IPS DF 4.7 (cell line): ENCODE data around the gene GPATCH1.
A peak's percentile ranks its signal among the peaks of the same experiment; 100 is the strongest.
"Not testable (repeated sequence)": the region's sequence is repeated elsewhere in the genome, so short reads cannot be mapped to it uniquely, and the experiment has no call there.

ENCODE experiments used
- DNase-seq: peaks from one replicate; pipeline ENCODE4 v3.0.0-alpha.2; 2013; ENCODE audit warnings: low spot score; ENCODE audit errors: extremely low read depth

Gene GPATCH1

DNA sequence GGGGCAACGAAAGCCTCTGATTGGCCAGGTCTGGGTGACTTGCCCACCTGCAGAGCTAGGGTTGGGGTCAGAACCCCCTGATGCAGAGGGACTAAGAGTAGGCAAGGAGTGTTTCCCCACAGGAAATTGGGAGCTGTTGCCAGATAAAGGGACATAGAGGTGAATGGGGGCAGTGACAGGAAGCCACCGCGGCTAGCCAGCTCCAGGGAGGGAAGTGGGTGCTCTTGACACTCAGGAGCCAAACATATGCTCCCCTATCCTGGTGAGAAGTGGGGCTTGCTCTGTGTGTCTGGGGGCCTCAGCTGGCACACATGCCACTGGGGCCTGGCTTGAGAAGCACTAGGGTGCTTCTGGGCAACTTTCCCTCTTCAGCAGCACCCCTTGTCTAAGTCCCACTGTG is 76.9 kb downstream of the GPATCH1 start:
- DNase-seq: no peak

DNA sequence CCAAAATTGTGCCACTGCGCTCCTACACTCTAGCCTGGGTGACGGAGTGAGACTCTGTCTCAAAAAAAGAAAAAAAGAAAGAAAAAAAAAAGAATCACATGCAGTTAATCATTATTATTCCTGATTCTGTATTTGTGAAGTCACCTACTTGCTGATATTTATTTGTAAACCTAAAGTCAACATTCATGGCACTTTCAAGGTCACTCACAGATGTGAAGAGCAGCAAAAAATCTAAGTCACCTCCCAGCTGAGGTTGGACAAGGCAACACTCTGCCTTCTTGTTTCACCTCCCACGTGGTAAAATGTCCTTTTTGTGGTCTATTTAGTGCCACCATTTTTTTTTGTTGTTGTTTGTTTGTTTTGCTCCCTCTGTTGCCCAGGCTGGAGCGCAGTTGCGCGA is 77.4 kb downstream of the GPATCH1 start:
- no peak for DNase-seq

DNA sequence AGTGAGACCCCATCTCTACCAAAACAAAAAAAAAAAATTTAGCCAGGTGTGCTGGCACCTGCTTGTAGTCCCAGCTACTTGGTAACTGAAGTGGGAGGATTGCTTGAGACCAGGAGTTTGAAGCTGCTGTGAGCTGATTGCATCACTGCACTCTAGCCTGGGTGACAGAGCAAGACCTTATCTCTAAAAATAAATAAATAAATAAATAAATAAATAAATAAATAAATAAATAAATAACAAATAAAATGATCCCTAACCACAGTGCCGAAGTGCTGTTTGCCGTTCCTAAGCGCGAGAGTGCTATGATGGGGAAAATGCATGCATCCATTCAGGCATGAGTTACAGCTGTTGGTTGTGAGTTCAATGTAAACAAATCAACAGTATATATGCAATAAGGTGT is 78.2 kb downstream of the GPATCH1 start:
- DNase-seq: no peak

DNA sequence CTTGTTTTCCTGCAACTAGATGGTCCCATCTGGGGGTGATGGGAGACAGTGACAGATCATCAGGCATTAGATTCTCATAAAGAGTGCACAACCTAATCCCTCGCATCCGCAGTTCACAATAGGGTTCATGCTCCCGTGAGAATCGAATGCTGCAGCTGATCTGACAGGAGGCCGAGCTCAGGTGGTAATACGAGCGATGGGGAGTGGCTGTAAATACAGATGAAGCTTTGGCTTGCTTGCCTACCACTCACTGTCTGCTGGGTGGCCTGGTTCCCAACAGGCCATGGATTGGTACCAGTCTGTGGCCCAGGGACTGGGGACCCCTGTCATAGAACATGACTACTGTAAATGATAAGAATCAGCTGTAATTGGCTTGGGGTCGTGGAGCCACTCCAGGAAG is 78.9 kb downstream of the GPATCH1 start:
- DNase-seq: no peak

DNA sequence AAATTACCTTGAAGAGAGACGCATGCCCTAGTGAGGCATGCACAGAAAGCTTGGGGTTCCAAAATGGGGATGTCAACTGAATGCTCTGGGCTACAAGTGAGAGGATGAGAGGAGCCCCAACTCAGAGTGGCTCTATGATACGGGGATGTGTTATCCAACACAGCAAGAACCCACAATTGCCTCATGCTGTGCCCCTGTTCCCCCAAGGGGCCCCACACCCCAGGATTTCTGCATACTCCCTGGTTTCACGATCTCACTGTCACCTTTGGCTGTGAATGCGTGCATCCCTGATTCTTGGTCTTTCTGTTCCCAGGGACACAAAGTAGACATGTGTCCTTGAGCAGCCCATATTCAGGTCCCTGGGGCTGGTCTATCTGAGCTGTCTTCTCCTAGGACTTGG is 80.2 kb downstream of the GPATCH1 start:
- DNase-seq: no peak

DNA sequence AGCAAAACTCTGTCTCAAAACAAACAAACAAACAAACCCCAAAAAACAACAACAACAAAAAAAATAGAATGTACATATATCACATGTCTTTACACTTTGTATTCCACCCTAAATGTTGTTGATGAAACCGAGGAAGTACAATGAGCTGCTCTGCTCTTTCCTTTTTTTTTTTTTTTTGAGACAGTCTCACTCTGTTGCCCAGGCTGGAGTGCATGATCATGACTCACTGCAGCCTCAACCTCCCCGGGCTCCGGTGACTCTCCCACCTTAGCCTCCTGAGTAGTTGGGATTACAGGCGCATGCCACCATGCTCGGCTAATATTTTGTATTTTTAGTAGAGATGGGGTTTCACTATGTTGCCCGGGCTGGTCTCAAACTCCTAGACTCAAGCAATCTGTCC is 82.5 kb downstream of the GPATCH1 start:
- DNase-seq: no peak

DNA sequence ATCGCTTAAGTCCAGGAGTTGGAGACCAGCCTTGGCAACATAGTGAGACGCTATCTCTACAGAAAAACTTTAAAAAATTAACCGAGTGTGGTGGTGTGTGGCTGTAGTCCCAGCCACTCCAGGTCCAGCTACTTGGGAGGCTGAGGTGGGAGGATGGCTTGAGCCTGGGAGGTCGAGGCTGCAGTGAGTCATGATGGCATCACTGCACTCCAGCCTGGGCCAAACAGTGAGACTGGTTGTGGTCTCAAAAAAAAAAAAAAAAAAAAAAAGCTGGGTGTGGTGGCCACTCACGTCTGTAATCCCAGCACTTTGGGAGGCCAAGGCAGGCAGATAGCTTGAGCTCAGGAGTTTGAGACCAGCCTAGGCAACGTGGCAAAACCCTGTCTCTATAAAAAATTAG is 85.1 kb downstream of the GPATCH1 start:
- DNase-seq: not testable (repeated sequence)

DNA sequence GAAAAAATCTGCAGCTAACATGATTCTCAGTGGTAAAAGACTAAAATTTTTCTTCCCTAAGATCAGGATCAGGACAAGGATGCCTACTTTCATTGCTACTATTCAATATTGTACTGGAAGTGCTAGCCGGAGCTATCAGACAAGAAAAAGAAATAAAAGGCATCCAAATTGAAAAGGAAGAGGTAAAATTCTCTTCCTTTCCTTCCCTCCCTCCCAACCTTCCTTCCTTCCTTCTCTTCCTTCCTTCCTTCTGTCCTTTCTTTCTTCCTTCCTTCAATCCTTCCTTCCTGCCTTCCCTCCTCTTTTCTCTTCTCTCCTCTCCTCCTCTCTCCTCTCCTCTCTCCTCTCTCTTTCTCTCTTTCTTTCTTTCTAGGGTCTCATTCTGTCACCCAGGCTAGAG is 86.5 kb downstream of the GPATCH1 start:
- DNase-seq: no peak

DNA sequence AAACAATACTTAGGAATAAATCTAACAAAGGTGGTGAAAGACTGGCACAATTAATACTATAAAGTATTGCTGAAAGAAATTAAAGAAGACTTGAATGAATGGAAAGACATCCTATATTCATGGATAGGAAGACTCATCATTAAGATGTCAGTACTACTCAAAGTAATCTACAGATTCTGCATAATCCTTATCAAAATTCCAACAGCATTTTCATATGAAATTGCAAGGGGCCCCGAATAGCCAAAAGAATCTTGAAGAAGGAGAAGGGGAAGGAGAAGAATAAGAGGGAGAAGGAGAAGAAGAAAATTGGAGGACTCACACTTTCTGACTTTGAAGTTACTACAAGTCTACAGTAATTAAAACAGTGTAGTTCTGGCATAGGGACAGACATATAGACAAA is 87.5 kb downstream of the GPATCH1 start:
- no peak for DNase-seq

DNA sequence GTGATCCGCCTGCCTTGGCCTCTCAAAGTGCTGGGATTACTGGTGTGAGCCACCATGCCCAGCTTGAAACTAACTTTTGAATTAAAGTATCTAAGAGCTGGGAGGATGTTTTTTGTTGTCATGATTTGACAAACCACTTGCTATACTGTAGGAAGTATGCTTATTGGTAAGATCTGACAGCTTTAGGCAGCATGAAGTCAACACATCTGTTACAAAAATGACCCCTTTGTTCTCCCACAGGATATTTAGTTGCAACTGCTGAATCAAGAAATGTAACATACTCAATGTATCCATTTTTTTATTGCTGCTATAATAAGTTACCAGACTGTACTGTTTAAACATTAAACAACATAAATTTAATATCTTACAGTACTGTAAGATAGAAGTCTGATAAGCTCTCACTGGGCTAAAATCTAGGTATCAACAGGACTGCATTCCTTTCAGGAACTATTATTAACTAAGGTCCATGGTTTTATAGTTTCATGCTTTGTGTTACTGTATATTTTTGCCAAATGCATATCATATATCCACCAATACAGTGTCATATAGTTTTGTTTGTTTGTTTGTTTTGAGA is 90.3 kb downstream of the GPATCH1 start:
- DNase-seq: no peak

DNA sequence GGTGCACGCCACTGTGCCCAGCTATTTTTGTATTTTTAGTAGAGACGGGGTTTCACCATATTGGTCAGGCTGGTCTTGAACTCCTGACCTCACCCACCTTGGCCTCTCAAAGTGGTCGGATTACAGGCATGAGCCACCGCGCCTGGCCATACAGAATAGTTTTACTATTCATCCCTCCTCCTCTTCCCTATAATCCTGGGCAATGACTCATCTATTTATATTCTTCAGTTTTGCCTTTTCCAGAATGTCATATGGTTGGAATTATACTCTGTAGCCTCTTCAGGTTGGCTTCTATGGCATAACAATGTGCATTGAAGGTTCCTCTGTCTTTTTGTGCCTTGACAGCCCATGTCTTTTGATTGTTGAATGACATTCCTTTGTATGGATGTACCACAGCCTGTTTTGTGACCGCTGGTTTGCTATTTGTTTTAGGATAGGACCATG is 91.0 kb downstream of the GPATCH1 start:
- DNase-seq: no peak

DNA sequence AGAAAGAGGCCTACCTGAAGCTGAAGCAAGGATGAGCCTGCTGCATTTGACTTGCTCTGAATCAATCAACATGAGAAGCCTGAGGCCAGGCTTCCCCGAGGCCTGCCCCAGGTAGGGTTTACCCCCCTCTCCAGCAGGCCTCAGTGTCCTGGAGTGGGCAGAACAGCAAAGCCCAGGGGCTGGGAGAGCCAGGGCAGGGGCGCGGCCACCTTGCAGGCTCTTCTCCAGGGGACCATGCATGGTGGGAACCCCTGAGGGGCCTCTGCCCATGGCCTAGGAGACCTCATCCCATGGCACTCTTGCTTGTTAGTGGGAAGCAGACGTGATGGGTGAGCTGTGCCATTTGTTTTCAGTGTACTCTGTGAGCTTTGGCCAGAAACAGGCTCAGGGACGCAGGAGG is 93.2 kb downstream of the GPATCH1 start:
- DNase-seq: no peak

DNA sequence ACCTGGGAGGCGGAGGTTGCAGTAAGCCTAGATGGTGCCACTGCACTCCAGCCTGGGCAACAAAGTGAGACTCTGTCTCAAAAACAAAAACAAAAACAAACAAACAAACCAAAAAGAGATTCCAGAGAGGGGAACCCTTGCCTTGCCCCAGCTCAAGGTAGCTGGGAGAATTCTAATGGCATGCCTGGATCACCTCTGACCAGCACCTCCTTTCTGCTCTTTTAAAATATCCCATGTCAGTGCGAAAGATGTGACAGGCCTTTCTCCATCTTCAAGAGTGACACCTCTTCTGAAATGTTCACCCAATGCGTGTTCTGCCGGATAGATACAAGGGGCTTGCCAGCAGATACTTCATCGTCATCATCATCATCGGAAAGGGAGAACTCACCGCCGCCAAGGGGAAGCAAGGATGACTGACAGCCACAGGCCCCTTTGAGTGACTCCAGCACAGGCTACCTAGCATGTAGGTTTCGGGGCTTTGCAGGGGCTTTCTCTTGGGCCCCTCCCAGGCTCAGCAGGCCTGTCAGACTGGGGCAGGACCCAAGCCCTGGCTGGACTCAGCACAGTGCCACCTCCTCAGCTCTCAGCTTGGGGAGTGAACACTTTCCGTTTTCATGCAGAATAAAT is 94.3 kb downstream of the GPATCH1 start:
- DNase-seq: no peak

DNA sequence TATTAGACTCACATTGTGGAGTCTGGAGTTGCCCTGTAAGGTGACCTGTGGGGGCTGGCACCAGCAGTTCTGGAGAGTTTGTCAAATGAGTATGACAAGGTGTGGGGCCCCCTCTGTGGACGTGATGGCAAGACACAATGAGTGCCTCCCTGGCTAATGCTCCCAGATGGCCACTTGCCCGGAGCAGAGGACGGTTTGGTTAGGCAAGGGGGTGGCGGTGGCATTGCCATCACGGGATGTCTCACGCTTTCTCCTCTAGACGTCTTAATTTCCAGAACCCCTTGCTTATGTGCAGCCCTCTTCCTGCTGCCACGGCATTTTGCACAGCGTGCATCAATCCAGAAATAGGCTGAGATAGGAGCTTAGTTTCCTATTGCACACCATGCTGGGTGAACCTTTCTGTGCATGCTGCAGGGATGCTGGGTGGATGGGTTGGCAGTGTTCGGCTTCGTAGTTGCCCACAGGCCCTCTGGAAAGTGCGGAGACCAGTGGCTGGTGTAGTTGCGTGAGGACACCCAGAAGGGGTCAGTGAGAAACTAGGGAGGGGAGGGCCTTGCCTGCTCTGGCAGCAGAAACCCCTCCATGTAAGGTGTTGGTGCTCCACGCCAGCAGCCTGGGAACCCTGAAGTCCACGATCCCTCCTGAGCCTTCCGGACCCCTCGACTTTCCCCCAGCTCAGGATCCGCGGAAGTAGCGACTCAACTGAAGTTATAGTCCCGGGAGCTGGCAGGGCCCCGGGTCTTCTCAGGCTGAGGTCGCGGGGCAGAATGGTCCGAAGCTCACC is 95.1 kb downstream of the GPATCH1 start:
- no peak for DNase-seq

DNA sequence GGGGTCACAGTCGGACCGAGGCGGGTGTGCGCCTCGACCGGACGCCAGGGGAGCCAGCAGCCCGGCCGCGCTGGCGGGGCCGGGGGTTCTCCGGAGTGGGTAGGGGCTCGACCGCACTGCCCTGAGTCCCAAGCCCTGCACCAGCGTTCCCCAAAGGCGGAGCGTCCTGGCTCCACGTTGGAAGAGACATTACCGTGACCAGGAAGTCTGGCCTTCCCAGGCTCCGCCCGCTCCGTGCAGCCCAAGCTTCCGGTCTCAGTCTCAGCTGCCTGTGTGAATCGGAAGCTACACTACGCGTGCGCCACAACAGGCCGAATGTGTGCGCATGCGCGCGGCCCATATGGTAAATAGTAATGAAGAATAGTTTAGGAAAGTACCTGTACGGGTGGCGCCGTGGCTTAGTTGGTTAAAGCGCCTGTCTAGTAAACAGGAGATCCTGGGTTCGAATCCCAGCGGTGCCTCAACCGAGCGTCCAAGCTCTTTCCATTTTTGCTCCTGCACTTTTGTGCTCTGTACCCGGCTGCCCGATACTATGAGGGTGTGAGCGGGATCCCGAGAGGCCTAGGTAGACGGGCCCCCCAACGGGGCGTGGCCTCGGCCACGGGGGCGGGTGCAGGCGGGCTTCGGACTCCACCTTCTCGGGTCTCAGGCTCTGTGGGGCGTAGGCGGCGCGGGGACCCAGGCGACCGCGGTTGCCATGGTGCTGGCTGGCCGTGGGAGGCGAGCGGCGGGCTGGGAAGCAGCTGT is 95.9 kb downstream of the GPATCH1 start:
- peak; percentile 93 for DNase-seq

DNA sequence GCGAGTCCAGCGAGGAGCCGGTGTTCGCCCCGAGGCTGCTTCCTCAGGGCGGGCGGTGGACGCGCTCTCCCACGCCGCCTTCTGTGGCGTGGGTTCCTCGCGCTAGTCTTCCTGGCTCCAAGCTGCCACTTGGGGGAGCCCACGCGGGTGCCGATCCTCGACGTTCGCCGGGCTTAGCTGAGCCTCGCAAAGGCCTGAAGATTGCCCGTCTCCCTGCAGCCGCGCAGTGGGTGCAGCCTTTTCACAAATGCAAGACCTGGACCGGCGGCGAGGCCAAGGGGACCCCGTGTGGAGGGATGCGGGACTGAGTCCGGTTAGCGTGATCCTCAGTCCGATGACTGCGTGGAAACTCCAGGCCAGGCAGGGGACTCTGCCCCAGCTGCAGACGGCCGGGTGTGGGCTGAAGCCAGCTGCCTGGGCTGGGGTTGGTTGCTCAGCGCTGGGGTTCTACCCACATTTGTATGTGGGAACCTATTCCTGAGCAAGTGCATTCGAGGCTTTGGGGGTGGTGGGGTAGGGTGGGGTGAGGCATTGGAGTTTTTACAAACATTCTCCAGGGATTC is 96.5 kb downstream of the GPATCH1 start:
- no peak for DNase-seq
